Smooth muscle cell (in vitro differentiated cells): ENCODE results near the gene TNS3. TPM values are rescaled to one million over a fixed set of nuclear protein-coding genes. Genes with fewer than 3 reads are reported as not detected.

ENCODE experiments used
- DNase-seq: peaks from one replicate; lab custom pipeline; 2025; ENCODE audit not compliant: unreplicated experiment; lab: John Stamatoyannopoulos, UW
- H2AFZ ChIP-seq: fragments of 200-600 bp; sonication (generic); 2 replicates; pipeline ENCODE4 v1.6.0; 2016; ENCODE audit warnings: antibody characterized with exemption, low read depth, mild to moderate bottlenecking
- H3F3A ChIP-seq: fragments of 200-600 bp; sonication (generic); 2 replicates; pipeline ENCODE4 v1.6.0; 2017; ENCODE audit warnings: antibody characterized with exemption, low read depth
- H3K27ac ChIP-seq: fragments of 200-600 bp; sonication (generic); 2 replicates; pipeline ENCODE4 v1.5.1; 2016; ENCODE audit warnings: low read depth, mild to moderate bottlenecking
- H3K27me3 ChIP-seq: fragments of 200-600 bp; sonication (generic); 2 replicates; pipeline ENCODE4 v1.6.1; 2016; ENCODE audit warnings: low read depth, mild to moderate bottlenecking
- H3K36me3 ChIP-seq: fragments of 200-600 bp; sonication (generic); 2 replicates; pipeline ENCODE4 v1.5.1; 2016; ENCODE audit warnings: low read depth
- H3K4me1 ChIP-seq: fragments of 200-600 bp; sonication (generic); 2 replicates; pipeline ENCODE4 v1.5.1; 2016; ENCODE audit warnings: low read depth
- H3K4me2 ChIP-seq: fragments of 200-600 bp; sonication (generic); 2 replicates; pipeline ENCODE4 v1.6.0; 2016; ENCODE audit warnings: mild to moderate bottlenecking
- H3K4me3 ChIP-seq: fragments of 200-600 bp; sonication (generic); 2 replicates; pipeline ENCODE4 v1.5.1; 2016; ENCODE audit warnings: mild to moderate bottlenecking
- H3K79me2 ChIP-seq: fragments of 200-600 bp; sonication (generic); 2 replicates; pipeline ENCODE4 v1.6.0; 2016; ENCODE audit warnings: low read depth, mild to moderate bottlenecking
- H3K9ac ChIP-seq: fragments of 200-600 bp; sonication (generic); 2 replicates; pipeline ENCODE4 v1.6.0; 2016; ENCODE audit warnings: low read depth
- H3K9me3 ChIP-seq: fragments of 200-600 bp; sonication (generic); replicated peaks from 2 replicates; pipeline ENCODE4 v1.5.1; 2016; ENCODE audit warnings: low read depth
- H4K20me1 ChIP-seq: fragments of 200-600 bp; sonication (generic); 2 replicates; pipeline ENCODE4 v1.6.0; 2016; ENCODE audit warnings: low read depth
- CTCF ChIP-seq: fragments of 200-600 bp; sonication (generic); IDR thresholded peaks from 2 replicates; pipeline ENCODE4 v1.5.1; 2017; ENCODE audit warnings: borderline replicate concordance, mild to moderate bottlenecking, antibody characterized with exemption; ENCODE audit not compliant: insufficient read depth, poor library complexity, severe bottlenecking
- WGBS: methylation state at CpG from one replicate; pipeline ENCODE4 v1.1.7; 2016; ENCODE audit warnings: low lambda C conversion rate; 5-methylcytosine and 5-hydroxymethylcytosine counted together
- polyA plus RNA-seq: library from polyadenylated mRNA; unstranded; fragments of >200 nt; fragmentation: Nextera tagmentation; extraction: Ambion mirVana; gene quantifications from 2 replicates; pipeline ENCODE4 v1.2.1, GENCODE V29; 2016
- total RNA-seq: library from RNA; depleted of rRNA; stranded (reverse); fragments of >200 nt; gene quantifications from 2 replicates; pipeline ENCODE4 v1.2.3, GENCODE V29; 2014

TNS3 gene
- total and polyA plus RNA-seq, 2 experiments from 2014 or later = 32.6 to 50.5 TPM

DNA sequence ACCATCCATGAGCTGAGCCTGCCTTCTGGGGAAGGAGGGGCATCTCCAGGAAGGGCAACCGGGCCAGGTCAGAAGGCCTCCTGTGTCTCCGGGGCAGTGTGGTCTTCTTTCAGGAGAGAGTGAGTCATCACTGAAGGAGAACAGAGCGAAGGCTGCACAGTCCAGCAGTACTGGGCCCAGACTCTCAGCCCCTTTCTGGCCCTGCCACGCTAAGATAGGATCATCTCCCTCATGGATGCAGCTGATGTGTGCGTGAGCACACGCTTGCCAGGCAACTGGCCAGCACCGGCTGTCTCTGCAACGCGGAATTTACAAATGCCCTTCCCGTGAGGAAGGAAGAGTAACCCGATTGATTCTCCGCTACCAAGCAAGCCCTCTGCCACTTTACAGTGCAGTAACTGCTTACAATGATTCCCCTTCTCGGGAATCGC is 328.2 kb downstream of the TNS3 start:
- H3K4me2 ChIP-seq = peak overlapping the region; percentile 95
- H3F3A ChIP-seq = peaks cover 6% of the 10 kb centered on the region
- TF ChIP-seq CTCF = no peak
- 3% methylated on average over 14 of the region's 14 CpGs for WGBS
- no peaks in the 10 kb centered on the region for H3K9me3 ChIP-seq
- peak overlapping the region; percentile 70 for H3K4me3 ChIP-seq
- peak overlapping the region; percentile 73 for H3K9ac ChIP-seq
- peaks cover 5% of the 10 kb centered on the region for H3K36me3 ChIP-seq
- H3K27me3 ChIP-seq = no peaks in the 10 kb centered on the region
- H4K20me1 ChIP-seq = no peaks in the 10 kb centered on the region
- peak overlapping the region; percentile 81 for H2AFZ ChIP-seq
- H3K27ac ChIP-seq = peak overlapping the region; percentile 73
- no peaks in the 10 kb centered on the region for H3K79me2 ChIP-seq
- DNase-seq = peak; percentile 41
- H3K4me1 ChIP-seq = no peaks in the 10 kb centered on the region

- 91% methylated on average over 5 of the region's 5 CpGs for WGBS
- Histone ChIP-seq H3K4me3 (no peak overlapping the region), H3K9me3 (no peaks in the 10 kb centered on the region), H3K79me2 (no peaks in the 10 kb centered on the region), H3K36me3 (peaks cover 5% of the 10 kb centered on the region), H3F3A (peaks cover 6% of the 10 kb centered on the region), H3K27me3 (no peaks in the 10 kb centered on the region), H2AFZ (no peak overlapping the region), H3K9ac (no peak overlapping the region), H3K4me1 (no peaks in the 10 kb centered on the region), H3K4me2 (no peak overlapping the region), H4K20me1 (no peaks in the 10 kb centered on the region), H3K27ac (no peak overlapping the region)
- no peak for DNase-seq
- TF ChIP-seq CTCF = no peak
Measured at GRCh38 chr7:47252675-47253074, 329.2 kb downstream of the TNS3 start.

- Histone ChIP-seq H3K4me3 (no peak overlapping the region), H4K20me1 (no peaks in the 10 kb centered on the region), H2AFZ (no peak overlapping the region), H3K4me2 (no peak overlapping the region), H3K4me1 (no peaks in the 10 kb centered on the region), H3K36me3 (peaks cover 5% of the 10 kb centered on the region), H3K79me2 (no peaks in the 10 kb centered on the region), H3K9me3 (no peaks in the 10 kb centered on the region), H3K27me3 (no peaks in the 10 kb centered on the region), H3K9ac (no peak overlapping the region), H3K27ac (no peak overlapping the region), H3F3A (peaks cover under 1% of the 10 kb centered on the region)
- no peak for DNase-seq
- TF ChIP-seq CTCF = no peak
- WGBS = 83% methylated on average over 2 of the region's 2 CpGs
Measured at GRCh38 chr7:47249361-47249760, 332.6 kb downstream of the TNS3 start.

GRCh38 chr7:47248797-47249196 is 333.1 kb downstream of the TNS3 start:
- H3K4me3 ChIP-seq = no peak overlapping the region
- H3K4me1 ChIP-seq = no peaks in the 10 kb centered on the region

More at GRCh38 chr7:47248797-47249196, 333.1 kb downstream of the TNS3 start:
- Histone ChIP-seq H3K4me2 (no peak overlapping the region), H3F3A (no peaks in the 10 kb centered on the region), H3K9me3 (no peaks in the 10 kb centered on the region), H4K20me1 (no peaks in the 10 kb centered on the region), H3K9ac (no peak overlapping the region), H3K36me3 (peaks cover 5% of the 10 kb centered on the region), H3K27me3 (no peaks in the 10 kb centered on the region), H3K27ac (no peak overlapping the region), H2AFZ (no peak overlapping the region), H3K79me2 (no peaks in the 10 kb centered on the region)
- DNase-seq = no peak
- 84% methylated on average over 3 of the region's 3 CpGs for WGBS
- TF ChIP-seq CTCF = no peak
